OCI-M1 (cell line): Measurements from ENCODE around the gene IL19.

Experiments used
- DNase-seq: peaks from one replicate; lab custom pipeline; 2025; lab: John Stamatoyannopoulos, UW

IL19 gene

GRCh38 chr1:206863266-206863665 is 92.7 kb downstream of the IL19 start:
- no peak for DNase-seq

- DNase-seq = peak; percentile 93
Observed at GRCh38 chr1:206864939-206865671, 94.5 kb downstream of the IL19 start, which contains the start of gene IL20. Gene IL20 (plus strand): TSS chr1:206865623. CDS start chr1:206865853, 230 bp downstream.

DNA sequence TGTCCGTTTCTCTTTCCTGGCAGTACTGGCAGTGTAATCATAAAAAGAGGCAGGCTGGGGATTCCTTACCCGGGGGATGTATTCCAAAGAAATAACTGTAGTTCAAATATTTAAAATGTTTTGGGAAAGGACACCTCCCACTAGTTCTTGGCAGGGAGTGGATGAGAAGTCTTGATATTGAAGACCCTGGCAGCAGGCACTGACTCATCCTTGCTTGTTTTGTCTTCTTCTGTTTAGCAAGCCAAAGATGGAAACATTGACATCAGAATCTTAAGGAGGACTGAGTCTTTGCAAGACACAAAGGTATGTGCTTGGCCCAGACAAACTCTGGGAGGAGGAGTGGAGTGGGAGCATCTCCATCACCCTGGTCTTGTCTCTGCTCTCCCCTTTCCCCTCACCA is 95.5 kb downstream of the IL19 start:
- no peak for DNase-seq

DNA sequence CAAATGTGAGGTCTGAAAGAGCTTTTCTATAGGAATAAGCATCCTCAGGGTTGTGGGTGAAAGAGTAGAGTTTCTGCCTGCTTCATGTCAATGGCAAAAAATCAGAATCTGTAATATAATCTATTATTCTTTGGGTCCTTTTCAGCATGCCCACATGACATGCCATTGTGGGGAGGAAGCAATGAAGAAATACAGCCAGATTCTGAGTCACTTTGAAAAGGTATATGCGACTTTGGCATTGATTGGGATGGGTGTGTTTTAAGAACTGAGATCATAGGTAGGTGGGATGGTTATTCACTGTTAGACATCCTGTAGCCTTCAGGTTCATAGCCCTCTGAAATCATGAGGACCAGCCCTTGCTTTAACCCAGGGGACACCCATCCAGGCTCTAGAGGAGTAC is 96.7 kb downstream of the IL19 start:
- no peak for DNase-seq

- no peak for DNase-seq
Observed at GRCh38 chr1:206867716-206868115, 97.1 kb downstream of the IL19 start.

GRCh38 chr1:206868264-206868663 is 97.7 kb downstream of the IL19 start:
- DNase-seq = no peak

GRCh38 chr1:206872139-206872538 is 101.6 kb downstream of the IL19 start:
- peak; percentile 16 for DNase-seq

GRCh38 chr1:206873603-206874188 is 103.1 kb downstream of the IL19 start:
- no peak for DNase-seq

GRCh38 chr1:206875752-206876377 is 105.3 kb downstream of the IL19 start:
- no peak for DNase-seq

GRCh38 chr1:206878456-206878855 is 107.9 kb downstream of the IL19 start:
- peak; percentile 64 for DNase-seq

GRCh38 chr1:206880314-206880713 is 109.7 kb downstream of the IL19 start:
- no peak for DNase-seq

DNA sequence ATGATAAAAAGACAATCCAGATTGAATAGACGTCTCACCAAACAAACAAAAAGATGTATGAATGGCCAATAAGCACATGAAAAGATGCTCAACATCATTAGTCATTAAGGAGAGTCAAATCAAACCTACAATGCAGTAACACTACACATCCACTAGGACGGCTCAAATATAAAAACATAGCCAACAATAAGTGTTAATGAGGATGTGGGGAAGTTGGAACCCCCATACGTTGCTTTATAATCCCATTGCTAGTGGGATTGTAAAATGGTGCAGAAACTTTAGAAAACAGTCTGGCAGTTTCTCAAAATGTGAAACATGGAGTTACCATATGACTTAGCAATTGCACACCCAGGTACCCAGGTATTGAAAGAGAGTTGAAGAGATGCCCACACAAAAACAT is 112.0 kb downstream of the IL19 start:
- no peak for DNase-seq

- no peak for DNase-seq
Observed at GRCh38 chr1:206883160-206883559, 112.6 kb downstream of the IL19 start.

- DNase-seq = no peak
Observed at GRCh38 chr1:206883876-206884275, 113.3 kb downstream of the IL19 start.

- no peak for DNase-seq
Observed at GRCh38 chr1:206885341-206886060, 114.9 kb downstream of the IL19 start.

- no peak for DNase-seq
Observed at GRCh38 chr1:206886831-206887230, 116.3 kb downstream of the IL19 start.

DNA sequence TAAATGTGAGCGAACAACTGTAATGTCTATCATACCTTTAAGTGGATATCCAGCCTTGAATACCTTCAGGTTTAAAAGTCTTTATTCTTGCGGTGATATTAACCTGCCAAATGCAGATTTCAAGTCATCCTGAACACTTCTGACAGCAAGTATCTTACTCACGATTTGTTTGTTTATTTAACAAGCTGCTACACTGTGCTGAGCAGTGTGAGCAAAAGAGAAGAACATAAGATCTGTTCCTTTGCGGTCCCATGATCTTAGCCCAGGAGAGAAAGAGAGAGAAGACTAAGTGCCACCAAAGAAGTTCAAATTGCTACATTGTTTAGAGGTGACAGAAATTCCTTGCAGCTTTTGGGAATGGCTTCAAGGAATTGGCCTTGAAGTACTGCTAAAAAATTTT is 117.1 kb downstream of the IL19 start:
- no peak for DNase-seq

DNA sequence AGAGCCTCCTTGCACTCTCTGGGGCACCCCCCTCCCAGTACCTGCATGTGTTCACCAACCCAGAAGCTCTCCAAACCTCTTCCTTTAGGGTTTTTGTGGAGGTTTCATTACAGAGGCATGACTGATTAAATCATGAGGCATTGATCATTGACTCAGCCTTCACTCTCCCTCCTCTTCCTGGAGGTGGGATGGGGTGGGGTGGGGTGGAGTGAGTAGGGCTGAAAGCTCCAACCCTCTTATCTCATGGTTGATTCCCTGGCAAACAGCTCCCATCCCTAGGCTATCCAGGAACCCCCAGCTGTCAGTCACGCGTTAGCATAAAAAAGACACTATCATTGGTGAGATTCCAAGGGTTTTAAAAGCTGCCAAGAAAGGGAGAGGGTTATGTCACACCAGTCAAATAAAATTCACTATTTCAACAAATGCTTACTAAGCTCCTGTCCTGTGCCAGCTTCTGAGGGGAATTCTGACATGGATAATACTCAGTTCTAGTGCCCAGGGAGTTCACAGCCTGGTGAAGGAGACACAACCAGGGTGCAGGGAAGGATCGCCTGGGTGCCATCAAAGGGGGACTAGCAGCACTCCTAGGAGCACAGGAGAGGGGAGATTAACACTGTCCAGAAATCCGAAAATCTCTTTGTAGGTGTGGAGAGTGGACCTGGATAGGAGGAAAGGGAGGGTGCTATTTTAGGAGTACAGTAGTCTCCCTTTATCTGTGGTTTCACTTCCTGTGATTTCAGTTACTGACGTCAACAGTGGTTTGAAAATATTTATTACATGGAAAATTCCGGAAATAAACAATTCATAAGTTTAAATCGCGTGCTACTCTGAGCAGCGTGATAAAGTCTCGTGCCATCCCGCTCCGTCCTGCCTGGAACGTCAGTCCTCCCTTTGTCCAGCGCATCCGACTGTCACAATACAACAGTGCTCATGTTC is 119.8 kb downstream of the IL19 start:
- DNase-seq = peak; percentile 33

DNA sequence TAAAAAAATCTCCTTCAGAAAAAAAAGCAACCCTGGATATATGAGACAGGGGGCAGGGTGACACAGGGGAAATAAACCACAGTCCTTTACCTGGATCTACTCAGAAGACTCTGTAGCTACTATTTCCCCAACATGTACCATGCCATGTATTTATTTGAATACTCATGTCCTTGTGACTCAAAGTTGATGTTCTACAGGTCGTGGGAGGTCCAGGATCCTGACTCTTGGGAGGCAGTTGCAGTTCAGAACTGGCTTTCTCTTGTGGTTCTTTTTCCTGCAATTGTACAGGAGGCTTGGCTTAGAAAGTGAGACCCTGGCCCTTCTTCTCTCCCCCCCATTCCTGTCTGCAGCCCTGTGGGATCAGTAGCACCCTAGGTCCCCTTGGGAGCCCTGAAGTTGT is 120.8 kb downstream of the IL19 start:
- DNase-seq = no peak
